Measurements from ENCODE around the gene ZNF618. TPM values are rescaled to one million over a fixed set of nuclear protein-coding genes. Genes with fewer than 3 reads are reported as not detected.

Gene ZNF618
- total and polyA plus RNA-seq, 8 donors: 5.1 to 14.0 (median 8.1) TPM

DNA sequence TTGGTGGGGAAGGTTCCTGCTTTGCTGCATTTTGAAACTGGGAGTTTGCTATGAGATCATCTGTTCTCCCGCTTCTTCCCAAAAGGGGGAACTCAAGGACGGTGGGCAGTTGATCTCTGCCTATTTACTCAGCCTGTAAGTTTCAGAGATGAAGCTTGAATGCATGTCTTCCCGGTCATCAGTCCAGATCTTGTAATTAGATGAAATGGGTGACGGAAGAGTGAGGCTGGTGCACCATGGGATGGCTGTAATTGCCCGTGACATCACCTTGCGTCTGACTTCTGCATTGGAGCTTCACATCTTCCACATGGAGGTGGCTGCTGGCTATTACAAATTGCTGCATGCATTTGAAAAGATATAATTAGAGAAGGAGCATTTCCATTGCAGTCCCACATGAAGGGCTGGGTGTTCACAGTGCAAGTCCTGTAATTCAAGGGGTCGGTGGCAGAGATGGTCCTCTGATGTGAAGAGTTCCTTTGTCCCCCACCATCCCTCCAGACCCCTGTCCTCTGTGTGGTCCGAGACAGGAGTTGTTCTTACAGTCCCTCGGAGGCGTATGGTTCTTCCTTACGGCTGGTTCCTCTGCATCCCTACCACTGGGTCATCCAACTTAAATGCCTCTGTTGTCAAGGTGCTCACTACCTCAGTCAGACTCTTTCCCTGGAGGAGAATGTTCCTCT is 72.9 kb downstream of the ZNF618 start:
- no peaks in the 10 kb centered on the region for H3K9me3 ChIP-seq
- TF ChIP-seq, protein P1, sequence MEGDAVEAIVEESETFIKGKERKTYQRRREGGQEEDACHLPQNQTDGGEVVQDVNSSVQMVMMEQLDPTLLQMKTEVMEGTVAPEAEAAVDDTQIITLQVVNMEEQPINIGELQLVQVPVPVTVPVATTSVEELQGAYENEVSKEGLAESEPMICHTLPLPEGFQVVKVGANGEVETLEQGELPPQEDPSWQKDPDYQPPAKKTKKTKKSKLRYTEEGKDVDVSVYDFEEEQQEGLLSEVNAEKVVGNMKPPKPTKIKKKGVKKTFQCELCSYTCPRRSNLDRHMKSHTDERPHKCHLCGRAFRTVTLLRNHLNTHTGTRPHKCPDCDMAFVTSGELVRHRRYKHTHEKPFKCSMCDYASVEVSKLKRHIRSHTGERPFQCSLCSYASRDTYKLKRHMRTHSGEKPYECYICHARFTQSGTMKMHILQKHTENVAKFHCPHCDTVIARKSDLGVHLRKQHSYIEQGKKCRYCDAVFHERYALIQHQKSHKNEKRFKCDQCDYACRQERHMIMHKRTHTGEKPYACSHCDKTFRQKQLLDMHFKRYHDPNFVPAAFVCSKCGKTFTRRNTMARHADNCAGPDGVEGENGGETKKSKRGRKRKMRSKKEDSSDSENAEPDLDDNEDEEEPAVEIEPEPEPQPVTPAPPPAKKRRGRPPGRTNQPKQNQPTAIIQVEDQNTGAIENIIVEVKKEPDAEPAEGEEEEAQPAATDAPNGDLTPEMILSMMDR (IDR thresholded peaks at IDR 0.05): no peak
- no peak for FAIRE-seq
- no peak overlapping the region for H3K4me3 ChIP-seq
- ATAC-seq: no peak
- intact Hi-C loops (cut with DNase I): no loop called here
- WGBS, 2 donors: 85 to 89% methylated on average over 11 of the region's 11 CpGs
- no peaks in the 10 kb centered on the region for H3K4me1 ChIP-seq
- DNase-seq: no peak
- no peak overlapping the region for H3K27ac ChIP-seq
- H3K36me3 ChIP-seq: no peaks in the 10 kb centered on the region
- H3K27me3 ChIP-seq: no peaks in the 10 kb centered on the region

DNA sequence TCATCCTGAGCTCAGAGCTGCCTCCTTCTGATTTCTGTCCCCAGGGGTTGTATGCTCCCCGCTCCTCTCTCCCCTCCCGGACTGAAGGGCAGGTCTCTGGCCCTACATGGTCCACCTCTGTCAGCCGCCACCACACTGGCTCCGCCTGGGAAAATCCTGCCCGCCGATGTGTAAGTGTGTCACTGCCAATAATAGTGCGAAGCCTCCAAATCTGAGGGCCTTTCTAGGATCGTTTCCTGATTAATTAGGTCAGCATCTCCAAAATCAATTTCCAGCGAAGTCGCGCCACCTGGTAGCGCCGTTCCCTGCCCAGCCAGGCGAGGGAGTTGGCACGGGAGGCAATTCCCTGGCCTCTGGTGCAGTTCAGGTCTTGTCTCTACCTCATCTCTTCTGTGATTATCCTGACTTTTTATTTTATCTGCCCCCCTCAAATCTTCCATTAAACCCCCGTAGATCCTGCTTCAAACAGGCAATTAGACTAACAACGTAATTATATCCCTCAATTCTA is 73.5 kb downstream of the ZNF618 start:
- ATAC-seq (no peak), FAIRE-seq (no peak), DNase-seq (no peak)
- no peak overlapping the region for H3K4me3 ChIP-seq
- H3K27ac ChIP-seq: no peak overlapping the region
- no peaks in the 10 kb centered on the region for H3K4me1 ChIP-seq
- no peaks in the 10 kb centered on the region for H3K36me3 ChIP-seq
- H3K9me3 ChIP-seq: no peaks in the 10 kb centered on the region
- TF ChIP-seq, protein P1 (IDR thresholded peaks at IDR 0.05): no peak
- intact Hi-C loops (cut with DNase I): no loop called here
- WGBS, 2 donors: 89% methylated on average over 17 of the region's 17 CpGs
- H3K27me3 ChIP-seq: no peaks in the 10 kb centered on the region

DNA sequence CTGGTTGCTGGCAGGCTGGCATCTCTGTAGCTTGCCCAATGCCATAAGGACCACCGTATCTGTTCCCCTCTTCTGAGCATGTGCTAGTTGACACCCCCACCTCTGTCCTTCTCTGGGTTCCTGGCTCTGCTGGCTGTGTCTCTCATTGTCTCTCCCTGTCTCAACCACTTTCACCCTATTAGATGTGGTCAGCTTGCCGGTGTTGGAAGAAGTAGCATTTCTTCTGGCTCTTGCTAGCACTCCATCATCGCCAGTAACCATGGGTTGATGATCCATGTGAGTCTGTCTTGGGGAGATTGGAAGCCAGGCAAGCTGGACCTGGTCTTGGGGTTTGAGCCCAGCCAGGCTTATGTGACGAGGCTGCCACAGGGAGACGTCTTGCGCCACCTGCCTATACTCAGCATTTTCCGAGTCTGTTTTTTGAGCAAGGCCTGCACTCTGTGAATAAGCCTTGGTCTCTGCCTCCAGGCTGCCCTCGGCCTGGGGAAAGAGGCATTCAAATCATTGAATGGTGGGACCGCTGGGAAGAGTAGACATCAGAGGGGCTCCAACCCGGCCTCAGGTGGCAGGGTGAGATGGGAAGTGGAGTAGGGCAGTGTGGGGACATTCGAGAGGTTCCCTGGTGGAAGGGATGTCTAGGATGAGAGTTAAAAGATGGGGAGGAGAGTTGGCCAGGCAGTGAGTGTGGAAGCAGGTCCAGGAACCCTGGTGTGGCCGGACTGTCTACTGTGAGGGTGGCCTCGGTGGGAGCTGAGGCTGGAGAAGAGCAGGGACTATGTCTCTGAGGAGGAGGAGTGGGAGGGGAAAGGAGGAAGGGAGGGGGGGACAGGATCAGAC is 74.3 kb downstream of the ZNF618 start:
- H3K4me1 ChIP-seq: peaks cover 0 to 7% (median 0%) of the 10 kb centered on the region in 3 donors
- no peaks in the 10 kb centered on the region for H3K27me3 ChIP-seq
- FAIRE-seq (no peak), ATAC-seq (no peak), DNase-seq (no peak)
- no peaks in the 10 kb centered on the region for H3K9me3 ChIP-seq
- TF ChIP-seq, protein P1 (IDR thresholded peaks at IDR 0.05): no peak
- WGBS, 2 donors: 92 to 93% methylated on average over 13 of the region's 13 CpGs
- intact Hi-C loops (cut with DNase I): no loop called here
- H3K27ac ChIP-seq: no peak overlapping the region
- H3K4me3 ChIP-seq: no peak overlapping the region
- H3K36me3 ChIP-seq: no peaks in the 10 kb centered on the region

DNA sequence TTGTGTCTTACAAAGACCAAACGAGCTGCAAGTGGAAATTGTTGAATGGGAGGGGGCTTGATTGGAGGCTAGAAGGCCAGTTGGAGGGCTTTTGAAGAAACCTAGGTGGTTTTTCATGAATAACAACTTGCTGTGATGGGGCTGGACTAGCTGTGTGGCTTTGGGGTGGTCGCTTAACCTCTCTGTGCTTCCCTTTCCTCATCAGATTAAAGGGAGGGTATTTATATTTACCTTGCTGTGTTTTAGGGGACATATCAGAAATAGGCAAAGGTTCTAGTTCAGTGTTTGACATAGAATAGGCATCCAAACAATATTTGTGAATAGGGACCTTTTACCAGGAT is 74.9 kb downstream of the ZNF618 start:
- DNase-seq: no peak
- no peak overlapping the region for H3K4me3 ChIP-seq
- no peak for FAIRE-seq
- ATAC-seq: no peak
- WGBS, 2 donors: 88% methylated on average over 2 of the region's 2 CpGs
- no peak overlapping the region for H3K27ac ChIP-seq
- H3K9me3 ChIP-seq: no peaks in the 10 kb centered on the region
- no peaks in the 10 kb centered on the region for H3K27me3 ChIP-seq
- no peaks in the 10 kb centered on the region for H3K36me3 ChIP-seq
- intact Hi-C loops (cut with DNase I): no loop called here
- peaks cover 0 to 9% (median 0%) of the 10 kb centered on the region in 3 donors for H3K4me1 ChIP-seq
- TF ChIP-seq, protein P1 (IDR thresholded peaks at IDR 0.05): no peak

DNA sequence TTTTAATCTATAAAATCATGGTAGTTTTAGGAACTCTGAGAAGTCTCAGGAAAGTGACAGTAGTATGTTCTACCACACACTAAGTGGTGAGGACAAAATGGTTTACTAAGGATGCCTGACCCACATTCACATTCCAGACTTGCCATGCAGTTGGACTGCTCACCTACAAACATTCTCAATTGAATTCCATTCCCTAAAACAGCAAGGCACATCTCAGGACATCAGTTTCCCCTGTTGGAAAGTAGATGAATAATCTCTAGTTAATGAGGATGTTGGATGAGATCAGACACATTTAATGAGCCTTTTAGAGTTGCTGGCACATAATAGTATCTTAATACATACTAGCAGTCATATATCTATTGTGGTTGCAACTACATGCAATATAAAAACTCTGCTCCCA is 76.6 kb downstream of the ZNF618 start:
- no peak for ATAC-seq
- intact Hi-C loops (cut with DNase I): no loop called here
- no peak overlapping the region for H3K27ac ChIP-seq
- no peaks in the 10 kb centered on the region for H3K27me3 ChIP-seq
- H3K4me1 ChIP-seq: peaks cover 1 to 16% (median 6%) of the 10 kb centered on the region in 3 donors
- no peak overlapping the region for H3K4me3 ChIP-seq
- no peaks in the 10 kb centered on the region for H3K9me3 ChIP-seq
- no peak for DNase-seq
- no peak for FAIRE-seq
- H3K36me3 ChIP-seq: no peaks in the 10 kb centered on the region
- TF ChIP-seq, protein P1 (IDR thresholded peaks at IDR 0.05): no peak
